Measurements from ENCODE around the gene RNASEH1.
"Not testable (repeated sequence)": the region's sequence is repeated elsewhere in the genome, so short reads cannot be mapped to it uniquely, and the experiment has no call there.

RNASEH1 gene

GRCh38 chr2:3581367-3582262, 23.5 kb upstream of the RNASEH1 start:
- H4K20me1 ChIP-seq = peaks cover 98% of the 10 kb centered on the region
- H3K36me3 ChIP-seq = peaks cover 100% of the 10 kb centered on the region
- H3K4me1 ChIP-seq = peaks cover 38% of the 10 kb centered on the region
- H3K27me3 ChIP-seq = no peaks in the 10 kb centered on the region
- H3K9ac ChIP-seq = no peak overlapping the region
- no peak for TF ChIP-seq Cebpa-rat (IDR thresholded peaks at IDR 0.05)
- no peaks in the 10 kb centered on the region for H3K9me3 ChIP-seq
- H3K27ac ChIP-seq = no peak overlapping the region
- no peak overlapping the region for H3K4me2 ChIP-seq
- H3K4me3 ChIP-seq = no peak overlapping the region

GRCh38 chr2:3580449-3580848, 22.3 kb upstream of the RNASEH1 start:
- Histone ChIP-seq H3K4me3 (no peak overlapping the region), H3K9ac (no peak overlapping the region), H3K4me1 (peaks cover 45% of the 10 kb centered on the region), H3K9me3 (no peaks in the 10 kb centered on the region), H4K20me1 (peaks cover 100% of the 10 kb centered on the region), H3K4me2 (no peak overlapping the region), H3K27me3 (no peaks in the 10 kb centered on the region), H3K27ac (no peak overlapping the region), H3K36me3 (peaks cover 96% of the 10 kb centered on the region)
- no peak for TF ChIP-seq Cebpa-rat (IDR thresholded peaks at IDR 0.05)

GRCh38 chr2:3578987-3579386, 20.9 kb upstream of the RNASEH1 start:
- H3K4me1 ChIP-seq = peaks cover 53% of the 10 kb centered on the region
- H3K27me3 ChIP-seq = no peaks in the 10 kb centered on the region
- H3K27ac ChIP-seq = no peak overlapping the region
- H3K36me3 ChIP-seq = peaks cover 81% of the 10 kb centered on the region
- H4K20me1 ChIP-seq = peaks cover 86% of the 10 kb centered on the region
- no peak overlapping the region for H3K4me3 ChIP-seq
- H3K9ac ChIP-seq = 0 out of 2 replicates have a peak overlapping the region, but pooled peaks have one; percentile 13
- H3K9me3 ChIP-seq = no peaks in the 10 kb centered on the region
- H3K4me2 ChIP-seq = peak overlapping the region; percentile 95; the same call in 1 of the 2 replicates
- no peak for TF ChIP-seq Cebpa-rat (IDR thresholded peaks at IDR 0.05)

GRCh38 chr2:3576263-3576630, 18.1 kb upstream of the RNASEH1 start:
- H3K4me3 ChIP-seq = peak overlapping the region; percentile 90
- not testable (repeated sequence) for H3K9me3 ChIP-seq, H3K27me3 ChIP-seq
- H3K36me3 ChIP-seq = peaks cover 54% of the 10 kb centered on the region
- peaks cover 59% of the 10 kb centered on the region for H4K20me1 ChIP-seq
- H3K4me2 ChIP-seq = peak overlapping the region; percentile 95
- H3K9ac ChIP-seq = peak overlapping the region; percentile 97
- H3K4me1 ChIP-seq = peaks cover 56% of the 10 kb centered on the region
- H3K27ac ChIP-seq = peak overlapping the region; percentile 94

GRCh38 chr2:3575534-3576262, 17.6 kb upstream of the RNASEH1 start:
- H3K36me3 ChIP-seq = peaks cover 48% of the 10 kb centered on the region
- peak overlapping the region; percentile 94 for H3K27ac ChIP-seq
- H3K27me3 ChIP-seq = no peaks in the 10 kb centered on the region
- H3K4me2 ChIP-seq = peak overlapping the region; percentile 95
- H3K4me3 ChIP-seq = peak overlapping the region; percentile 90
- peaks cover 56% of the 10 kb centered on the region for H3K4me1 ChIP-seq
- no peak for TF ChIP-seq Cebpa-rat (IDR thresholded peaks at IDR 0.05)
- peaks cover 53% of the 10 kb centered on the region for H4K20me1 ChIP-seq
- peak overlapping the region; percentile 97 for H3K9ac ChIP-seq
- no peaks in the 10 kb centered on the region for H3K9me3 ChIP-seq

- H3K9ac ChIP-seq = no peak overlapping the region
- H3K4me1 ChIP-seq = peaks cover 57% of the 10 kb centered on the region
- H3K4me2 ChIP-seq = peak overlapping the region; percentile 81
- peaks cover 38% of the 10 kb centered on the region for H4K20me1 ChIP-seq
- TF ChIP-seq Cebpa-rat (IDR thresholded peaks at IDR 0.05) = no peak
- H3K27me3 ChIP-seq = no peaks in the 10 kb centered on the region
- no peaks in the 10 kb centered on the region for H3K9me3 ChIP-seq
- H3K4me3 ChIP-seq = 0 out of 2 replicates have a peak overlapping the region, but pooled peaks have one; percentile 90
- H3K27ac ChIP-seq = no peak overlapping the region
- peaks cover 33% of the 10 kb centered on the region for H3K36me3 ChIP-seq
Observed at GRCh38 chr2:3574155-3574554, 16.0 kb upstream of the RNASEH1 start.

- Histone ChIP-seq H4K20me1 (peaks cover 22% of the 10 kb centered on the region), H3K36me3 (peaks cover 17% of the 10 kb centered on the region), H3K4me2 (no peak overlapping the region), H3K9ac (no peak overlapping the region), H3K9me3 (no peaks in the 10 kb centered on the region), H3K27me3 (no peaks in the 10 kb centered on the region), H3K4me3 (no peak overlapping the region), H3K4me1 (peaks cover 42% of the 10 kb centered on the region), H3K27ac (no peak overlapping the region)
- no peak for TF ChIP-seq Cebpa-rat (IDR thresholded peaks at IDR 0.05)
Observed at GRCh38 chr2:3572620-3573019, 14.5 kb upstream of the RNASEH1 start.

GRCh38 chr2:3571284-3571683, 13.2 kb upstream of the RNASEH1 start:
- H3K27ac ChIP-seq = no peak overlapping the region
- peaks cover 29% of the 10 kb centered on the region for H3K4me1 ChIP-seq
- no peak overlapping the region for H3K9ac ChIP-seq
- peaks cover 9% of the 10 kb centered on the region for H4K20me1 ChIP-seq
- TF ChIP-seq Cebpa-rat (IDR thresholded peaks at IDR 0.05) = no peak
- no peak overlapping the region for H3K4me2 ChIP-seq
- H3K27me3 ChIP-seq = no peaks in the 10 kb centered on the region
- H3K9me3 ChIP-seq = no peaks in the 10 kb centered on the region
- H3K36me3 ChIP-seq = peaks cover 4% of the 10 kb centered on the region
- H3K4me3 ChIP-seq = no peak overlapping the region

- peaks cover 26% of the 10 kb centered on the region for H3K4me1 ChIP-seq
- not testable (repeated sequence) for H3K9ac ChIP-seq
- H3K4me2 ChIP-seq = peak overlapping the region; percentile 31
Observed at GRCh38 chr2:3569656-3570055, 11.5 kb upstream of the RNASEH1 start.

GRCh38 chr2:3566806-3567205, 8.7 kb upstream of the RNASEH1 start:
- H3K4me2 ChIP-seq = no peak overlapping the region
- no peak overlapping the region for H3K9ac ChIP-seq
- no peaks in the 10 kb centered on the region for H3K36me3 ChIP-seq
- H3K4me3 ChIP-seq = no peak overlapping the region
- H3K9me3 ChIP-seq = no peaks in the 10 kb centered on the region
- TF ChIP-seq Cebpa-rat (IDR thresholded peaks at IDR 0.05) = no peak
- no peaks in the 10 kb centered on the region for H4K20me1 ChIP-seq
- H3K27me3 ChIP-seq = no peaks in the 10 kb centered on the region
- H3K27ac ChIP-seq = no peak overlapping the region
- peaks cover 39% of the 10 kb centered on the region for H3K4me1 ChIP-seq

More at GRCh38 chr2:3569656-3570055, 11.5 kb upstream of the RNASEH1 start:
- H3K27ac ChIP-seq, H4K20me1 ChIP-seq, H3K4me3 ChIP-seq, H3K9me3 ChIP-seq, H3K27me3 ChIP-seq, H3K36me3 ChIP-seq: not testable (repeated sequence)

Measured in BLaER1 (cell line).